Activated CD8-positive, alpha-beta memory T cell treated with anti-CD3 and anti-CD28 coated beads for 4 hours (primary cell): ENCODE measurements around the gene PDE7B.

Experiments used
- DNase-seq, 2 donors: peaks; one replicate each; pipeline ENCODE4 v3.0.0-alpha.2; 2020; ENCODE audit warnings: low read depth in 2 of 2

Gene PDE7B

DNA sequence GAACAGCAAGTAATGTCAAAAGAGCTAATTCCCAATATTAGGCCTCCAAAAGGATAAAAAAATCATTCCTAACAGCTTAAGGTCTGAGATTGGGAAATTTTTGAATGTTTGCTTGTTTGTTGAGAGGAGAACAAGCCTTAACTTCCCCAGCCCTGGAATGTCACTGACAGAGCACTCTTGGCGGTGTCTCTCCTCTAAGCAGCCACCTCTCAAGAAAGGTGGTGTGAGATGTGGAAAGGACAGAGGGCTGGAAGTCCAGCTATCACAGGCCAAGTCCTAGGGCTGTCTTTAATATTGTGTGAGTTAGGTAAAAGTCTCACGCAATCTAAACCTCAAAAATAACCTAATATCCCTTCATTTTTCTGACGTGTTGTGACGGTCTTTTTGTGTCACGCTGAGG is 297.0 kb downstream of the PDE7B start:
- no peak for DNase-seq

DNA sequence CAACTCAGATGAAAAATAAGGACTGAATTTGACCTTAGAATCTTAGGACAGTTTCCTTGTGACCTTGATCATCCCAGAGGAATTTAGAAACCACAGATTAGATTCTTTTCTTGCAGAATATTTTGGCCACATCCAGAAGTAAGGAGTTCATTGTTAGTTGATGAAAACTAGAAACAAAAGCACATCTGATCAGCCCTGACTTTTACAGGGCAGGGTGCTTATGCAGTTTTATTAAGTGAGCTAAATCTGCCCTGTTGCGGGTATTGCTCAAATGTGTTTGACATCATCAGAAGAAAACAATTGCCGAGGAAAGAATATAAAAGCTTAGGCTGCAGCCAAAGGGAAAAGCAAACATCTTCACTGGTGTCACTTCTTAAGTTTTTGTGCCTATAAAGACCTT is 297.8 kb downstream of the PDE7B start:
- DNase-seq = no peak

DNA sequence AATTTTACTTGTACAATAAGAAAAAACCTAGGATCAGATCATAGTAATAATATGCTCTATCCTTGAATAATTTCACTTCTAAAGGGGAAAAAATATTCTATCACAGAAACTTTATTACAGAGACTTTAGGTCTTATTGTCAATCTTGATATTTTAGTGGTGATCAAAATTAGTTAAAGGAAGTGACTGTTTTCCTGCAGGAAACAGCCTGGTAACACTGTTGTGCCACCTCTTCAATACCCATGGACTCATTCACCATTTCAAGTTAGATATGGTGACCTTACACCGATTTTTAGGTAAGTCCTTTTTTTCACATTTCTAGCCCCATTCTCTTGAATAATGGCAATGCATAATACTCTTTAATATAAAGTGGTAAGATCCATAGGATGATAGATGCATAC is 299.5 kb downstream of the PDE7B start:
- no peak for DNase-seq

GRCh38 chr6:136153707-136154375 is 302.3 kb downstream of the PDE7B start:
- DNase-seq = no peak

GRCh38 chr6:136155191-136155590 is 303.7 kb downstream of the PDE7B start:
- no peak for DNase-seq

GRCh38 chr6:136157743-136158142 is 306.2 kb downstream of the PDE7B start:
- no peak for DNase-seq

GRCh38 chr6:136158387-136158821 is 306.9 kb downstream of the PDE7B start:
- no peak for DNase-seq

DNA sequence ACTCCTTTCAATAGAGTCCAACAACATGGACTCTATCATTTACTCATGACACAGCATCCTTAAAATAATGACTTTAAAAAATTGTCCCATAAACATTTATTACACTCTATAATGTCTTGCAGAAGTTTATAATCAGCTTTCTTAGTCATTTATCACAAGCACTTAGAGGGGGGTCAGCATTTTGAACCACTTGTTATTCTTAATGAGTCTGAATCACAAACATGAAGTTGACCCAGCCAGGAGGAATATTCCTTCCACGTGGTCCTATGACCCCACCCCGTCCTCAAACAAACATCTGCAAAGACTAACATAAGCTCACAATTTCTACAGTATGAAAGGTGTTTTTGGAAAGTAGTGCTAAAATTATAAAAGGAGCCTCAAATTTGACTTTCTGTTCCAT is 307.5 kb downstream of the PDE7B start:
- DNase-seq = no peak

- DNase-seq = no peak
Measured at GRCh38 chr6:136160250-136160649, 308.7 kb downstream of the PDE7B start.

- no peak for DNase-seq
Measured at GRCh38 chr6:136161950-136162349, 310.4 kb downstream of the PDE7B start.

DNA sequence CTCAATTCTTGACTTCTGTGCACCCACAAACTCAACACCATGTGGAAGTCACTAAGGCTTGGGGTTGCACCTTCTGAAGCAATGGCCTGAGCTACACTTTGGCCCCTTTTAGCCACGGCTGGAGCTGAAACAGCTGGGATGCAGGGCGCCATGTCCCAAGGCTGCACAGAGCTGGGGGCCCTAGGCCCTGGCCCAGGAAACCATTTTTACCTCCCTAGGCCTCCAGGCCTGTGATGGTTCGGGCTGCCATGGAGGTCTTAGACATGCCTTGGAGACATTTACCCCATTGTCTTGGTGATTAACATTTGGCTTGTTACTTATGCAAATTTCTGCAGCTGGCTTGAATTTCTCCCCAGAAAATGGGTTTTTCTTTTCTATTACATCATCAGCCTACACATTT is 311.8 kb downstream of the PDE7B start:
- DNase-seq = no peak

- DNase-seq = no peak
Measured at GRCh38 chr6:136166815-136167214, 315.3 kb downstream of the PDE7B start.

DNA sequence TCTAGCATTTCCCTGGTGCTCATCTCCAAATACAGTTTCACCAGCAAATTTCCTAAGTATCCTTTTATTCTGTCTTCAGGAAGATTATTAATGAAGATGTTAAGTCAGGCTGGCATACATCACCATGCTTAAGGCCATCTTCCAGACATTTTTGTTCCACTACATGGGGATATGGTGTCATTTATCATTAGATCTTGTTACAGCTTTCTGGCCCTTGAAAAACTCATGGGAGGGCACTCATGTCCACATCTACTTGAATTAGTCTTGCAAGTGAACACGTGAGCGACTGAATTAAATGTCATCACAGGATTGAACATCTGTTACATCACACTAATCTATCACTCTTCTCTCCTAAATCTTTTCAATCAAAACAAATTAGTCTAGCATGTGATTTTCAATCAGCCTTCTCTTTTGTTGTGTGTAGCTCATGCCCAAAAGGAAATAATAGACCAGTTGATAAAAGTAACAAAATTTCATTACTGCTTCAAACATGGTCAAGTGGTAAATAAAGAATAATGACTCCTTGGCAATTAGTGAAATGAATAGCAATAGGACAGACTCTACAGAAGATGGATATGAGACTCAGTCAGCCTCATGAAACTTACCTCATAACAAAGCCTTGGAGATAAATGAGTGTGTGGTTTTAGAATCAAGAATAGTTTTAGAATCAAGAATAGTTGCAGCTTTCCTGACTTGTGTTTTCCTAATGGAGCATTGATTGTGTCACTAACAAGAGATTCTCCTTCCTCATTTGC is 318.1 kb downstream of the PDE7B start:
- no peak for DNase-seq

DNA sequence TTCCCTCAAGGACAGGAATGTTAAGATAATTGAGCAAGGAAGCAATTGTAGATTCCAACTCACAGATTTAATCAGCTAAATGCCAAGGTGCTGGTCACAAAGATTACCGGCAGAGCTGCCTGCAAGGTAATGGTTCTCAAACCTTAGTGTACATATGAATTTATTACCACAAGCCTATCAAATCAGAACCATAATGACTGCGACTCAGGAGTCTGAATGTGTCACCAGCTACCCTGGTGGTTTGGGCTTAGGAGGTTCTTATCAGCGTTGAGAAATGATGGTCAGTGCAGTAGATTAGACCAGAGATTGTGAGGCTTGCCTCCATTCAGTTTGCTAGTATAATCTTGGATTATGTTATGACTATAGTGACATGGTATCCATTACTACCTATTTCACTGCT is 319.7 kb downstream of the PDE7B start:
- DNase-seq = no peak

DNA sequence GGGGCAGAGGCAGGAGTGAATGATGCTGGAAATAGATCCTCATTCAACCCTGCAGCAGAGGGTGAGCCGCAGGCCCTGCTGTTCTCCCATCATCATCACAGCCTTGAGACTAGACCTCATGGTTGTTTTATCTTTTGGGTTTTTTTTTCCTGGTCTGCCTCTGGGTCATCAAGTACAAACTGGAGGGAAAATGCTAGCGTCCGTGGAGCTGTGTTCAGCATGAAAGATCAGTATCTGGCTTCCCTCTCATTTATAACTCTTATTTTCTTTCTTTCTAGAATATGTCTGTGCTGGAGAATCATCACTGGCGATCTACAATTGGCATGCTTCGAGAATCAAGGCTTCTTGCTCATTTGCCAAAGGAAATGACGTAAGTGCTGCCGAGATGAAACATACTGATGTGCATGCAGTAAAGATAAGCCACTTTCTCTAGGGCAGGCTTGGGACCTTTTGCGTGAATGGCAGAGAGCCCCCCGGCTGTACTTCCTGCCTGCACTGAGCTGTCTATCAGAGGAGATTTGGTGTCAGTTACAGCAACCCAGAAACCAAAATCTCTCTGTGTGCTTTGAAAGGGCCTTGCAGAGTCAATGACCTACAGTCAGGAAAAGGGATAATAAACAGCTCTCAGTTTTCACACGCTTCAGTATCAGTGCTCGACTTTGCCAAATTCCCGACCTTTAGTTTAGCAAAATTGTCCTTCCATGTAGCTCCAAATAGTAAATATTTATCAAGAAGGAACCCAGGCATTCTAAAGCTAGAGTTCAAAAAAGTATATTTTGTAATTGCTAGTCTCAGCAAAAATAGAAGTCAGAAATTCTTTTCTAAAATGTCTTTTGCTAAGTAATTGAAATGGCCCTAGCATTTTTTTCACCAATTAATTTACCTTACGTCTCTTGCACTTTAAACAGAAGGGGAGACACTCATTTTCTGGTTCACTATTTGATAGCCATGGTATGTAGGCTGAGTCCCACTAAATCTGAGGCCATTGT is 322.3 kb downstream of the PDE7B start:
- no peak for DNase-seq

DNA sequence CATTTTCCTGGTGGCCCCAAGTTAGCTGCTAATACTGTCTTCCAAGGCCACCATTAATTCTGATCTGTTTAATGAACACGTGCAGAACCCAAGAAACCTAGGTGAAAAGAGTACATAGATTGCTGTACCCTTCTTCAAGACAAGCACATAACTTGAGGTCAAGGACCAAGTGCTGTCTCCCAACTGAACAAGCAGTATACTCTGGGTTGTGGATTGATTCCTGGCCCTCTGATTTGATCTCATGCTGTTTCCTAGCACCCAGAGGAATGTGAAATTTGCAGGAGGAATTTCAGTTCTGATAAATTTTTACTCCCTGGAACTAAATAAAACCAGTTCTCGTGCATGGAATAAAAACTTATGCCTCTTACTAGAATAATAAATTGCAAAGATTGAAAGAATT is 323.0 kb downstream of the PDE7B start:
- no peak for DNase-seq

- DNase-seq = no peak
Measured at GRCh38 chr6:136175873-136176272, 324.4 kb downstream of the PDE7B start.

DNA sequence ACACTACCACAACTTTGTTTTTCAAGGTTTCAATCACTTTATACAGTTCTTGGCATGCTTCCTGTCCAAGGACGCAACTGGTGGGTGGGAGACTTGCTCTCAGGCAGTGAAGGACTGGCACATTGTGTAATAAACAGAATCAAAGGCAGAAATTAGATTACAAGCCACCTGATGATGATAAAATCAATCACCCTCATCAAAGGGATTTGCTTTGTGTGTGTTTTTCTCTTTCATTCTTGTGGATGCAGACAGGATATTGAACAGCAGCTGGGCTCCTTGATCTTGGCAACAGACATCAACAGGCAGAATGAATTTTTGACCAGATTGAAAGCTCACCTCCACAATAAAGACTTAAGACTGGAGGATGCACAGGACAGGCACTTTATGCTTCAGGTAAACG is 327.2 kb downstream of the PDE7B start:
- no peak for DNase-seq

- DNase-seq = no peak
Measured at GRCh38 chr6:136180704-136181511, 329.4 kb downstream of the PDE7B start.

DNA sequence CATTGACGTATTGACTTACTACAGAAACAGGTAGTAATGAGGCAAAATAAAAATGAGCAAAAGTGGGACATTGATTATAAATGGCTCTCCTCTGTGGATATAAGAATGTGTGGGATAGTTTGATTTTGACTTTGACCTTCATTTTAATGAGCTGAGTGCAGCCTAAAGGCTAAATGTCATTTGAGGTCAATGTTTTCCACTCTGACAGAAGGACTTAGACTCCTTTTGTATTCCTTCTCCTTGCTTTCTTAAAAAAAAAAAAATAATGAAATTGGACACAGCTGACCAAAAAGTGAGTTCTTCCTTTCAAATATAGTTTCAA is 330.0 kb downstream of the PDE7B start:
- DNase-seq = no peak

GRCh38 chr6:136181861-136182260 is 330.4 kb downstream of the PDE7B start:
- DNase-seq = no peak

- DNase-seq = no peak
Measured at GRCh38 chr6:136184738-136185137, 333.2 kb downstream of the PDE7B start.
